ENCODE data around the gene ZNF445.
"Not testable (repeated sequence)": the region's sequence is repeated elsewhere in the genome, so short reads cannot be mapped to it uniquely, and the experiment has no call there.

Gene ZNF445

DNA sequence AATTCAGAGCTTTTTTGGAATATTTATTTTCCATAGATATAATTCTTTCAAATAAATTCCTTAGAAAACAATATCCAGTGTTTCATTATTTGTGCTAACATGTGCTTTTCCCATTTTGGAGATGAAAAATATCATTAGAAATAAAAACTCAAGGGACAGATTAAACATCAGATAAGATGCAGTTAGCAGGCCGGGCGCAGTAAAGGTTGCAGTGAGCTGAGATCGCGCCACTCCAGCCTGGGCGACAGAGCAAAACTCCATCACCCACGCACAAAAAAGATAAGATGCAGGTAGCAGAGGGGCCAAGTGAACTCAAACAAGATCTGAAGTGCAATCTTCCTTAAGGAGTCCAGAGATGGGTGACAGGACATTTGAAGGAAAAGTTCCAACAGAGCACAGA is 48.0 kb downstream of the ZNF445 start:
- DNase-seq, result no peak

DNA sequence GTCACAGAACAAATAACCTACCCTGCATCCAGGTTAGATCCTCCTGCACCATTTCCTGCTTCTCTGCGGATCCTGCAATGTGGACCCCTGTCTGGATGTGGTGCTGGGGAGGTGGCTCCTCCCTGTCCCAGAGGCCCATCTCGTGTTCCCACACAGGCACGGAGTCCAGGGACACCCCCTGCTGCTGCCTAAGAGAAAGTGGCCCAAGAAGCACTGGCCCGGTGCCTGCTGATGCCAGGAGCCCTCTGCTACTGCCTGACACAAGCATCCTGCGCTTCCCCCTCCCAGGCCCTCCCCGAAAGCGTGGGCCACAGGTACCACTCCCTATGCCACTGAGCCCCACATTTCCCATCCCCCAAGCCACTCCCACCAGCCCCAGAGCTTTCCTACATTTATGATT is 48.6 kb downstream of the ZNF445 start:
- DNase-seq, result no peak

DNA sequence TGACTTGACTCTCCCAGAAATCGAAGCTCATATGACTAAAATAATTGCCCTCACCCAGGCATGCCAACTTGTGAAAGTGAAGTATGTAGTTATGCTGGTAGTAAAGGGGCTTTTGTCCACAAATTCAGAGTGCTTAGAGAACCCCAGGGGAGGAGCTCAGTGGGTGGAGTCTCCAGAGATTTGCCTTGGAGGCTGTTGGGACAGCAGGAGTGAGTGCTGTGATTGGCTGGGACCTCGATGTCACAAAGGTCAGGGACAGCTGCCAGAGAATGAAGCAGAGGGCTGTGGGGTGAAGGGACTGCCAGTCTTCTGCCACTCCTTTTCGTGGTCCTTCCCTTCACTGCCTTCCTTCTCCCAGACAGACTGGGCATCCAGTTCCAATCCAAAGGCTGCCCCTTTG is 49.8 kb downstream of the ZNF445 start:
- DNase-seq, result peak; percentile 6

DNA sequence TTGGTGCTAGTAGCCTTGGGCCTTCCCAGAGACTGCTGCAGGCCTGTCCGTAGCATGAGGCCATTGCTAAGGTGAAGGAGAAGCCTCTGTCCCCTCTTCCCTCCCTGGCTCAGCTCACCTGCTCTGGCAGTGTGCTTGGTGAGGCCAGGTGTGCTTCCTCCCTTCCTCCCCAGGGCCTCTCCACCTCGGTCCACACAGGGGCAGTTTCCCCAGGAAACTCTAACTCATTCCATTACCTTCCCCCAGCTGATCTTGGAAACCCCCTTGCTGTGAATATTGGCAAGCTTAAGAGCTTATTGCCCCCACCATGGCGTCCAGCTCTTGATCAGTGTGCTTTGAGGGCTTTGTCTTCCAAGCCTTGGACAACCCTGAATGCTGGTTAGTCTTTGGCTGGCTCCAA is 52.7 kb downstream of the ZNF445 start:
- DNase-seq, result no peak

DNA sequence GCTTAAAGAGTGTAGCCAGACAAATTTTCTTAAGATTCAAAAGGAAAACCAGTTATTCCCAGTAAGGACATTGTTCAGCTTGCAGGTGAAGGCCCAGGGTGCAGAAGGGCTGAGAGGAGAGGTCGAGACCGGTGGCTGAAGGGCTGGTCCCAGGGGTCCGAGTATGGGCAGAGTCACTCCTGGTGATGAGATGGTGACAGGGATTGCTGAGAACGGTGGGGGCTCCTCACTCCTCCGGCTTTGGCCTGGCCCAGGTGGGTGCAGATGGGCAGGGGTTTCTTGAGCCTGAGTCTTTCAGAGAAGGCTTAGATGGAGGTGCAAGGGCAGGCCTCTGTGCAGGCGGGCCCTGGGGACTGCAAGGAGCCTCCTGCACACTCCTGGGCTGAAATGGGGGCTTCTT is 56.2 kb downstream of the ZNF445 start:
- DNase-seq, result no peak

DNA sequence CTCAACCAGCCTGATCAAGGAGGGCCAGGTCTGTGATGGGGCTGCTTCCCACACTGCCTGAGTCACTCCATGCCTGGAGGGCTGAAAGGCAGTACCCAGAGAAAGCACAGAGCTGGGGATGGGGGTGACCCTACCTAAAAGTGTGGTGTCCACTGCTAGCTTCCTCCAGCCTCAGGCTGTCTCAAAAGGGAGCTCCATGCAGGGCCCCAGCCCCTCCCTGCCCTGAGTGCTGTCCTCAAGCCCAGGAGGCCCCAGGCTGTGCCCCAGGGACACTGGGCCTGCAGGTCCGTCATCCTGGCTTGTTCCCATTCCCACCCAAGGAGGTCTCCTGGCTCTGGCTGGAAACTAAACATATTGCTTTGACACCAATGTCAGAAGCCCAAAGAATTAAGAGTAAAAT is 56.8 kb downstream of the ZNF445 start:
- DNase-seq, result no peak

DNA sequence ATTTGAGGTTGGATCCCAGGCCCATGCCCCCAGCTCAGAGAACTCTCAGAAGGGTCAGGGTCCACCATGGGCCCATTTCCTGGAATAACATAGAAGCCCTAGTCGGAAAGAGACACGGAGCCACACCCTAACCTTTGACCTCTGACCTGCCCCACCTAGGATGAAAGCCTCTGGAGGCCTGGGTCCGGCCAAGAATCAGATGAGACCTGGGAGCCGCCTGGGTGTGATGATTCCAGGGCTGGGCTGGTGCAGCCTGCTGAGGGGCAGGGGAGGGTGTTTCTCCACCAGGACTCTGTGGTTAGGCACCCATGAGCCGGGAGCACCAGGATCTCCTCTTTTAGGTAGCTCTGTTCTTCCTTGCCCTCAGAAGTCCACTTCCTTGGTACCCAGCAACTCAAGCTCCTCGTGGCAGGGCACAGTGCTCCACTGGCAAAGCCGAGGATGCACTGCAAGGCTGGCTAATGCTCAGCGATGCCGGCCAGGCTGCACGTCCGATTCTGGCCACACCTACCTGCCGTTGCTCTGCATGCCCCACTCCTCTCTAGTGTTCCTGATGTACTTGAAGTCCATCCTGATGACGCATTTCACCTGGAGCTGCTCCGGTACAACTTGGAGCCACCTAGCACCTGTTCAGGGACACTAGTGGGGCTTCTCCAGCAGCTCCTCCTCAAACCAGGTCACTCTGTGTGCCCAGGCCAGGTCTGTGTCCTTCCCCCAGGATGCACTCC is 57.4 kb downstream of the ZNF445 start:
- DNase-seq, result no peak

DNA sequence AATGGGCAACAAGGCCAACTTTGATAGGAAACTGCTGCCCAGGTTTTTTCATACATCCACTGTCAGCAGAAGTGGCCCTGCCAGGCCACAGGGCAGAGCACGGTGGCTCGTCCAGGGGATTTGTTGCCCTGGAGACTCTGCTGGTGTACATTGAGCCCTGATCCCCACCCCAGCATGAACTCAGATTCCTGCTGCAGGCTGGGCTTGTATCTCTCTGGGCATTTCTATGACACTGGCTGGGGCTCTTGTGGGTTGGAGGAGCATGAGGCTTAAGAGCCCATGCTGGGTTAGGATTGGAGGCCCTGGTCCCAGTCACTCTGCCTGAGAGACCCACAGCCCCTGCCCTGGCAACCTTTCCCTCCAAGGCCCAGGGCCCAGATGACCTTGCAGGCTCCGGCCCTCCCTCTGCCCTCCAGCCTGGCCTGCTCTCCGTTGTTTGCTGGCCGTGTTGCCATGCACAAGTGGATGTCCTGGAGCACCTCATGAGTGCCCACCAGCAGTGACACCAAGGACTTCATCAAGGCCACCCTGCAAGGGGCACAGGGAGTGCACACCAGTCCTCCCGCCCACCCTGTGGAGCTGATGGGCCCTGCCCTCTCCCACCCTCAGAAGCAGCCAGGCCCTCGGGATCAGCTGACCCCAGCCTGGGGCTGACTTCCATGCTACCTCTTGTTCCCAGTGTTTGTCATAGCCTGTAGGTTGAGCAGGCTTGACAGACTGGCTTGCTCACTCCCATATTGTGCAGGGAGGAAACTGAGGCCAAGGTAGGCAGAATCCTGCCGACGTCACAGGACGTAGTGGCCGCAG is 58.2 kb downstream of the ZNF445 start:
- no peak for DNase-seq

DNA sequence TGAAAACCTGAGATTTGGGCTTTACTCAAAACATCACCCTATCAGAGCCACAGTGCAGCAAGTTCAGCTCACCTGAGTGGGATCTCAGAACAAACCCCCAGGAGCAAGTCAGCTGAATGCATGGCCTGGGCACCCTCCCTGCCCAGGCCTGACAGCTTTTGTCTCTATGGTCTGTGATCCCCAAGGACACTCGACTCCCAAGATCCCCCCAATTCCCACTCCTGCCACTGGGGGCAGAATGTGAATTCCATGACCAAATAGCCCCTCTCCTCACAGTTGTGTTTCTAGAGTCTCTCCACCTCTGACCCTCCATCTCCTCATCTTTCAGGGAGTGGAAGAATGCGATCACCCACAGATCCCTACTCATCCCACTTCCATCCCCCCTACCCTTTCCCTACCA is 58.9 kb downstream of the ZNF445 start:
- DNase-seq, result peak; percentile 17

DNA sequence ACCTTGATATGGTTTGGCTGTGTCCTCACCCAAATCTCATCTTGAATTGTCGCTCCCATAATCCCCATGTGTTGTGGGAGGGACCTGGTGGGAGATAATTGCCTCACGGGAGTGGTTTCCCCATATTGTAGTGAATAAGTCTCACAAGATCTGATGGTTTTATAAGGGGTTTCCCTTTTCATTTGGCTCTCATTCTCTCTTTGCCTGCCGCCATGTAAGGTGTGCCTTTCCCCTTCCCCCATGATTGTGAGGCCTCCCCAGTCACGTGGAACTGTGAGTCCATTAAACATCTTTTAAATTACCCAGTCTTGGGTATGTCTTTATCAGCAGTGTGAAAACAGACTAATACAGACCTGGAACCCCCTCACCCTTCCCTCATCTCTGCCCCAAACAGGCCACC is 59.4 kb downstream of the ZNF445 start:
- DNase-seq, result not testable (repeated sequence)

DNA sequence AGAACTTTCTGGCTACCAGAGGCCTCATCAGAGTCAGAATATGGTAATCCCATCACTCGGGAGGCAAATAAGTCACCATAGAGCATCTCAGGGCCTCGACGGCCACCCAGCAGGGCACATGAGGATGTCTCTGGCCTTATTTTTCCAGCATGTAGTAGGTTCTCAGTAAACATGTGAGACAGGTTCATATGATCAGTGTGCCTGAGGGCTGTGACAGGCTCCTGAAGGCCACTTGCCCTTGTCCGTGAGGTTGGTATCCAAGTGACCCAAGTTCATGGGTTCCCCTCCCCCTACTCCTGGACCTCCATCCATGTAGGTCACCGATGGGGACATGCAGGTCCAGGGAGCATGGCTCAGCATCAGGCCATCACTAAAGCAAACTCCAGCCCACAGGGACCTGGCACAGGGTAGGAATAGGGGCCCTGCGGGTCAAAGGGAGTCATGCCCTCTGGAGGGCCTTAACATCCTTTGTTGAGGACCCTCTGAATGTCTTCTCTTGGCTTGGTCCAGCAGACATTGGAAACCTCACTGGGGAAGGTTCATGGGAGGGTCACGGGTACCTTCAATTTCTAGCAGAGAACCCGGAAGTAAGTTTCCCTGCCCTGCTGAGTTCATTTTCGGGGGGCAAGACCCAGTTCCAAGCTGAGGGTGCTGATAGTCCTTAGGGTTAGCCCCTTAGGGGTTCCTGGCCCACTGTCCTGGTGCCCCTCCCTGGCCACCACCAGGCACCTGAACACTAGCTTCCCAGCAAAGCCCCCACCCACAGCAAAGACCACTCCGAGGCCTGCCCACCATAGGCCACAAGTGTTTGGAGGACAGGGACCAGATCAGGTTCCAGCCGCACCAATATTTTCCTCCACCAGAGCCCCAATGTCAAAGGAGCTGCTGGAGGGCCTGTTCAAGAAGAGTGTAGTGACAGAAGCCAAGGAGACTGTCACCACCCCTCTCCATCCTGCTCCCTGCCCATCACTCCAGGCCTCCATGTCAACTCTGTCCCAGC is 61.1 kb downstream of the ZNF445 start:
- DNase-seq, result no peak

DNA sequence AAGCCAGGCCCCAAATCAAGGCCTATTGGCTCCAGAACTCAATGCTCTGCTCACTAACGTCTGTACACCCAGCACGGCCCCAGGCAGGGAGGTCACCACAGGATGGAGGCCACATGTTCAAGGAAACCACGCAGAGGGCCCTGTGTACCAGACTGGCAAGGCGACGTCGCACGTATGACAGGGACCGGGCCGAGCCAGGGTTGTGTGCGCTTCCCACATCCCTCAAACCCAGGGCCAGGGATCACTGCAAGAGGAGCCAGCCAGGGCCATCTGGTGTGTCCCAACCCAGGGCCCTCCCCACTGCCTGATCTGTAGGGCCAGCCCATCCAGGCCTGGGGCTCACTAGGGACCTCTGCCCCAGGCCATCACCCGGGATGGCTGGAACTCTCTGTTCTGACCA is 62.0 kb downstream of the ZNF445 start:
- no peak for DNase-seq

DNA sequence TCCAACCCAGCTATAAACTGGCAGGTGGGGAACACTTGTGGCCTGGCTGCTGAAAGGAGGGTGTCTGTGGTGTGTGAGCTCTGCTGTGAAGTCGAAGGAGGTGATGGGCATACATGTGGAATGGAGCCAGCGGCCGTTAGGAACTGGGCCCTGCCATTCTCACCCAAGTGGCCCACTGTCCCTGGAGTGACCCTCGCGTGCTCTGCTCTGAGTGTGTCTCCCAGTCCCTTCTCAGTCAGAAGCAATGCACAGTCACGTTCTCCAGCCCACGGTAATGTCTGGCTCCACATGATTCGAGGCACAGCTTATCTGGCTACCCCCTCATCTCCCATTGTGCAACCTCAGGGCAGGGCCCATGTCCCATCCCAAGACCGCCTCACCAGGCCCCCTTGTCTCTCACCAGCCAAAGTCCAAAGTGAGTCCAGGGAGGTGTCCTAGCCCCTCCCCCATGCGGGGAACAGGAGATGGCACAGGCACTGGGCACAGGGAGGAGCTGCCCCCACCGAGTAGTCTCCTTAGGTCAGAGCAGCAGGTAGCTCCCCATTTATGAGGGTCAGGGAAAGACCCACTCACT is 62.9 kb downstream of the ZNF445 start:
- DNase-seq, result no peak

DNA sequence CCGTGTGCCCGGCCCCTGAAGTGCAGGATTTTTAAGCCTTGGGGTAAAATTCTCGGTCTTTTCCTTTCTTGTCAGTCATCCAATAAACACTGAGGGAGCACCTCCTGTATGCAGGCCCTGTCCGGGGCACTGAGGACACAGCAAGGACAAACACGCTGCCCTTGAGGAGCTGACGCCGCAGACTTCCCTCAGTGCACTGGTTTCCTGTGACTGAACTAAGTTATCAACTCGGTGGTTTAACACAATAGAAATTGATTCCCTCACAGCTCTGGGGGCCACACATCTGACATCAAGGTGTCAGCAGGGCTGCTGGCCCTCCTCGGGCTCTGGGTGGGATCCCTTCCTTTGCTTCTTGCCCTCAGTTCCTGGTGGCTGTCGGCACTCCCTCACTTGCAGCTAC is 65.1 kb downstream of the ZNF445 start:
- DNase-seq, result no peak

DNA sequence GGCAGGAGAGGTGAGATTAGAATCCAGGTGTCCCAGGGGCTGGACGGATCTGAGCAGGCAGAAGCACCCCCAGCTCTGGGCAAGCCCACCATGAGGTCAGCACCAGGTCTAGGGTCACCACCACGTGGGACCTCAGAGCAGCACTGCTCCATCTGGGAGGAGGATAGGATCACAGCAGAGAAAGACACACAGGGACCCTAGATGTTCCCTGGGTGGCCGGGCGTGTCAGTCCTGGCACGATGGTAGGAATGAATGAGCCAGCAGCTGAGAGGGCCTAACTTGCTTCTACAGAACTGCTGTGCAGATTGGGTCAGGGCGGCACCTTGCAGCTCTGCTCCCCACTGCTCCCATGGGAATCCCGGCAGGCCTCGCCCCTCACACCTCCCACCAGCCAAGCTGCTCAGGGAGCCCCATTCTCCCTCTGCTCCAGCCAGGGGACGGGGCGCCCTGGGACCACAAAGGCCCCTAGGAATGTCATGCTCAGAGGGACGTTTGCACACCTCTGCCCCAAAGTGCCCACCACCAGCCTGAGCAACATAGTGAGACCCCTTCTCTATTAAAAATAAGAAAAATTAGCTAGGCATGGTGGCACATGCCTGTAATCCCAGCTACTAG is 66.3 kb downstream of the ZNF445 start:
- DNase-seq, result no peak

DNA sequence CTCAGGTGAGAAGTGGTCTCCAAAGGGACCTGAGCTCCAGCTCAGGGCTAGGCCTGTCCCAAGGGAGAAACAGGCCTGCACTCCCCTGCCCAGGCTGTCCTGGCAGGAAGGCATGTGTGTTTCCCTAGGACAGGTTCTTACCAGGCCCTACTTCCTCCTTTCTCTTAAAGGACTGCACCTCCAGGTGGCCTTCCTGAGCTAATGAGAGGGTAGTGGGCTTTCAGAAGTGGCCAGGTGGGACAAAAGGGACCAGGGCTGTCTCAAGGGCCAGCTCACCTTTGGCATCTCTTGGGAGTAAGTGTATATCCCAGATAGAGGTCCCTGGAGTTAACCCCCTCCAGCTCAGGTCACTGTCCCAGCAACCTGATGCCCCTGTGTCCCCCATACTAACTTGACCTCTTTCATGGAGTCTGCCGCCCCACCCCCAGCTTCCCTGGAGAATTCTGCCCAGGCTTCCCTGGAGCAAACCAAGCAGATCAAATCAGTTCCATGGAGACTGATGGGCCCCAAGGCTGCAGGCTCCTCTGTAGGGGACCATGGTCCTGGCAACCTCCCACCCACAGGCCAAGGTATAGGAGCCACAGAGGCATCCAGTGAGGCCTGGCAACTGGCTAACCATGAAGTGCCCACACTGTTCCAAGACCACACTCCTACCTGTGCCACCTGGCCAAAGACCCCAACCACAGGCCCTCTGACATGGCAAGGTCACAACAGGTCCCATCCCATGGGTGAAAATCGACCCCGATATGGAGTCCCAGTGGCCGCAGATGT is 67.6 kb downstream of the ZNF445 start:
- DNase-seq, result no peak

DNA sequence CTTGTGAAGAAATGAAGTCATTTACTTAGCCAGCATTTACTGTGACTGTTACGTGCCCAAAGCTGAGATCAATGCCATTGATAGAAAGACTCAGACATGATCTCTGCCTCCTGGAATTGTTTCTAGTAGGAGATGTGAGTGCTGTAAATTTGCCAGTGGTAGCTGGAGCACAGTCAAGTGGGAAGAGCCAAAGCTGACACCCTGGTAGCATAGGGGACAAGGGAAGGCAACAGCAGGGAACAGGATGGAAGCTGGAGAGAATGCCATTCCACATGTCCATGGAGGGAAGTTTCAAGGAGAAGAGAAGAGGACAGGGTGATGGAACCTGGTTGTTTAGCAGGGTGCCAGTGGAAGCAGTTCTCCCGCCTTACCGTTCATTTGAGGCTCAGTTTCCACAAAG is 74.9 kb downstream of the ZNF445 start:
- no peak for DNase-seq

DNA sequence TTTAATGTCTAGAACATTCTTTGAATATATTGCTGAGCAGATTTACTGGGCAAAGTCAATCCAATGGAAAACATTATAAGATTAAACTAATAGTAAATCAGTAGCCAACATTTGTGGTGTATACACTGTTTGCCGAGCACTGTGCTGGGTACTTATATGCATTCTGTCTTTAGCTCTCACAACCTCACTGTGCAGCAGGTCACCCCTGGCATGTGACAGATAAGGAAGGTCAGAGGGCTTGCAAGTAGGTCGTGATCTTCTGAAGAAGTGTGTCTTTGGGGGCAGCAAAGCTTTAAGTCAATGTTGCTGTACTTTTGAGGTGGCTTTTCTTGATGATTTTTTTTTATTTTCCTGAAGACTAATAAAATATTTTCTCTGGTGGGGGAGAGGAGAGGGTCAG is 76.7 kb downstream of the ZNF445 start:
- DNase-seq, result peak; percentile 9

DNA sequence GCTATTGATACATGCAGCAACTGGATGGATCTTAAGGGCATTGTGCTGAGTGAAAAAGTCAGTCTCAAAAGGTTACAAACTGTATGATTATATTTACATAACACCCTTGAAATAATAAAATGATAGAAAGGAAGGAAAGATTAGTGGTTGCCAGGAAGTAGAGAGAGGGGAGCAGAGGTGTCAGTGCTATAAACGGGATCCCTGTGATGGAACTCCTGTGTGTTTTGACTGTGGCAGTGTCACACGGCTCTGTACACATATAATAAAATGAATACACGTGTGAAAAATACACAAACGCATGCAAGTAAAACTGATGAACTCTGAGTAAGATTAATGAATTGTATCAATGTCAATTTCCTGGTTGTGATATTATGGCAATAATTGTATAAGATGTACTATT is 78.6 kb downstream of the ZNF445 start:
- DNase-seq, result no peak

DNA sequence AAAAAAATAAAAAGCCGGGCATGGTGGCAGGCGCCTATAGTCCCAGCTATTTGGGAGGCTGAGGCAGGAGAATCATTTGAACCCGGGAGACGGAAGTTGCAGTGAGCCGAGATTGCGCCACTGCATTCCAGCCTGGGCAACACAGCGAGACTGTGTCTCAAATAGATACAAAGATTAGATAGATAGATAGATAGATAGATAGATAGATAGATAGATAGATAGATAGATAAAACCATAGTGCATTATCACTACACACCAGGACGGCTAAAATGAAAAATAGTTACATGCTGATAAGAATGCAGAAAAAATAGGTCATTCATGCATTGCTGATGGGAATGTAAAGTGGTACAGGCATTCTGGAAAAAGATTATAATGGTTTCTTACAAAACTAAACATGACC is 79.2 kb downstream of the ZNF445 start:
- not testable (repeated sequence) for DNase-seq
